DND-41 (cell line): ENCODE measurements around the gene MEAK7.

Source experiments
- CTCF ChIP-seq: IDR thresholded peaks from 2 replicates; pipeline ENCODE4 v1.5.1; 2012; ENCODE audit warnings: borderline replicate concordance, low read length, moderate library complexity, mild to moderate bottlenecking; ENCODE audit not compliant: poor library complexity, severe bottlenecking; ENCODE audit errors: extremely low read depth
- EZH2 ChIP-seq: IDR thresholded peaks from 3 replicates; pipeline ENCODE4 v1.6.1; 2012; ENCODE audit warnings: borderline replicate concordance, low read depth, mild to moderate bottlenecking, moderate library complexity, low read length, inconsistent platforms; ENCODE audit not compliant: severe bottlenecking

- no peak for TF ChIP-seq CTCF
- TF ChIP-seq EZH2, result no peak
These were observed 39.7 kb upstream of the MEAK7 start for GRCh38 chr16:84544031-84544773.
